Measurements from ENCODE around the gene DENND1A. TPM values are rescaled to one million over a fixed set of nuclear protein-coding genes. Genes with fewer than 3 reads are reported as not detected.

DENND1A gene
- total and polyA plus RNA-seq, 2 of the 13 experiments (the other 11 are each of a cell fraction or from before 2014, with no cell fraction given), result 14.8 to 30.1 TPM

DNA sequence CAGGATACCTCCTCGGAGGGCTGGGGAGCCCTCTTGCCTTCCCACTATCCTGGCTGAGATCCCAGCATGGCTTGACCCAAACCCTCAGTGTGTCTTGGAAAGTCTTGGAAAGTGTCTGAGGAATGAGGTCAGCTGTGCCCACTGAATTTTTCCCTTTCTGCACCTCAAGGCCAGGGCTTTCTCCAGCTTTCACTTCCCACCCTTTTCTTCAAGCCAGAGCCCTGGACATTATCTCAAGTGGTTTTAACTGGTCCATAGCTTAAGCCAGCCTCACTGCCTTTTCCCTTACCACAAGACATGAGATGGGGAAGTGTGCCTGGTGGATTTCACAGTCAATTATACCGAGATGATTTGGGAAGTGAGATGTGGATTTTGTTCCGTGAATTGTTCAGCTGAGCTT, 45.9 kb upstream of the DENND1A start (continued):
- no peak for TF ChIP-seq CBX5 (CRISPR knock-in tag; IDR thresholded peaks at IDR 0.05; ENCODE audit: borderline replicate concordance)

GRCh38 chr9:123974471-123974870, 44.5 kb upstream of the DENND1A start:
- Histone ChIP-seq H3K9me3 (ENCODE audit: low read length) (no peaks in the 10 kb centered on the region), H3K4me3 (replicated peaks in 1 of 3; ENCODE audit: insufficient read depth in 1 of 3, low read depth in 2 of 3, low read length in 3 of 3) (no peak overlapping the region), H4K20me1 (ENCODE audit: insufficient read depth, low read length) (no peaks in the 10 kb centered on the region), H3K27ac (ENCODE audit: extremely low read length, insufficient read depth, low read length) (no peak overlapping the region), H3K79me2 (ENCODE audit: insufficient read depth, low read length) (no peaks in the 10 kb centered on the region), H2AFZ (ENCODE audit: low read length) (no peak overlapping the region), H3K9ac (ENCODE audit: insufficient read depth, low read depth, low read length) (no peak overlapping the region), H3K4me2 (ENCODE audit: low read depth, low read length) (no peak overlapping the region), H3K4me1 (ENCODE audit: insufficient read depth, low read length) (no peaks in the 10 kb centered on the region), H3K27me3 (ENCODE audit: control insufficient read depth in 1 of 2, insufficient read depth in 2 of 2, low read length in 2 of 2) (peaks cover 2 to 31% of the 10 kb centered on the region in 2 experiments; a peak in 3 of 5 replicates), H3K36me3 (replicated peaks in 1 of 2; ENCODE audit: control insufficient read depth in 1 of 2, insufficient read depth in 2 of 2, low read length in 2 of 2) (no peaks in the 10 kb centered on the region)
- TF ChIP-seq SNAI1 (CRISPR knock-in tag; IDR thresholded peaks at IDR 0.05; ENCODE audit: borderline replicate concordance), result no peak
- TF ChIP-seq TFDP2 (CRISPR knock-in tag; IDR thresholded peaks at IDR 0.05), result no peak
- no peak for TF ChIP-seq RFXANK (CRISPR knock-in tag; IDR thresholded peaks at IDR 0.05)
- TF ChIP-seq KDM6A (CRISPR knock-in tag; IDR thresholded peaks at IDR 0.05; ENCODE audit: low read depth), result no peak
- TF ChIP-seq MAFG (CRISPR knock-in tag; IDR thresholded peaks at IDR 0.05), result no peak
- TF ChIP-seq SMAD9 (CRISPR knock-in tag; IDR thresholded peaks at IDR 0.05), result no peak
- TF ChIP-seq RBAK (CRISPR knock-in tag; IDR thresholded peaks at IDR 0.05), result no peak
- no peak for TF ChIP-seq SALL1 (CRISPR knock-in tag; IDR thresholded peaks at IDR 0.05)
- no peak for TF ChIP-seq ZNF333 (CRISPR knock-in tag; IDR thresholded peaks at IDR 0.05; ENCODE audit: borderline replicate concordance)
- no peak for TF ChIP-seq ZFP91 (CRISPR knock-in tag; IDR thresholded peaks at IDR 0.05; ENCODE audit: borderline replicate concordance)
- no peak for TF ChIP-seq RCOR2 (CRISPR knock-in tag; IDR thresholded peaks at IDR 0.05)
- no peak for TF ChIP-seq ZXDC (CRISPR knock-in tag; IDR thresholded peaks at IDR 0.05)
- no peak for TF ChIP-seq NR2F2 (IDR thresholded peaks at IDR 0.05; ENCODE audit: borderline replicate concordance, low read depth)
- no peak for TF ChIP-seq NFRKB (IDR thresholded peaks at IDR 0.05)
- TF ChIP-seq ZKSCAN5 (CRISPR knock-in tag; IDR thresholded peaks at IDR 0.05), result no peak
- FAIRE-seq (no peak), ATAC-seq (no peak; the same call in 1 of the 3 replicates), DNase-seq (ENCODE audit: low spot score) (no peak)
- ChIA-PET POLR2A (no interaction called here), CTCF (ENCODE audit: low intra/inter-chr PET ratio, low total read pairs) (no interaction called here)
- intact Hi-C loops (cut with micrococcal nuclease; ENCODE audit: unreplicated experiment) (no loop called here), in situ Hi-C loops (cut with HindIII; ENCODE audit: extremely low pct_ligation_motif_present, low pct_unique_long_range_greater_than_20kb) (no loop called here)
- 77% methylated on average over 5 of the region's 12 CpGs for WGBS (ENCODE audit: low lambda C conversion rate)
- BruUV-seq (replicated peaks), result no TSS peak
